GM12878 (cell line): ENCODE results near the gene LONRF2. TPM values are rescaled to one million over a fixed set of nuclear protein-coding genes. Genes with fewer than 3 reads are reported as not detected.

Source experiments
- ATAC-seq: fragments of 200-7000 bp; cut with Tn5 transposase; 3 replicates; pipeline ENCODE4 v1.9.1; 2020; ENCODE audit warnings: mild to moderate bottlenecking, moderate library complexity
- BruUV-seq: library from RNA; stranded (reverse); fragments of 400-500 nt; replicated peaks from 2 replicates; lab custom pipeline; 2021; lab: Mats Ljungman, UMichigan
- CTCF ChIA-PET: fragments of 300-600 bp; sonication (Branson Sonifier 250); formaldehyde crosslinking; extraction: SDS; loops from one replicate; lab custom pipeline; 2021; ENCODE audit warnings: inconsistent platforms; lab: Yijun Ruan, JAX
- POLR2A ChIA-PET: fragments of 350-600 bp; formaldehyde crosslinking; extraction: SDS; loops from one replicate; lab custom pipeline; 2021; ENCODE audit warnings: inconsistent platforms; lab: Charles Lee
- RAD21 ChIA-PET: fragments of 300-600 bp; sonication (Branson Sonifier 250); formaldehyde crosslinking; loops from one replicate; lab custom pipeline; 2023; ENCODE audit warnings: antibody characterized with exemption; ENCODE audit not compliant: unreplicated experiment; lab: Charles Lee
- SMC1A ChIA-PET: fragments of 300-600 bp; sonication (Branson Sonifier 250); formaldehyde crosslinking; loops from one replicate; lab custom pipeline; 2023; ENCODE audit not compliant: unreplicated experiment, uncharacterized antibody; lab: Charles Lee
- DNase-seq: peaks from one replicate; pipeline ENCODE4 v3.0.0-alpha.2; 2011; ENCODE audit warnings: low read depth, low spot score
- FAIRE-seq: peaks from 3 replicates; lab custom pipeline; 2011; peaks lifted over from hg19 to GRCh38; lab: Jason Lieb, UNC
- H2AFZ ChIP-seq: 2 replicates; pipeline ENCODE4 v1.6.0; 2011; ENCODE audit warnings: low read depth, low read length, control low read depth; ENCODE audit not compliant: control insufficient read depth
- H3K27ac ChIP-seq: 2 replicates; pipeline ENCODE4 v1.5.1; 2011; ENCODE audit warnings: control low read depth; ENCODE audit not compliant: control insufficient read depth, insufficient read depth
- H3K27me3 ChIP-seq, 2 experiments: replicated peaks in 1 of 2; 2 replicates each; pipeline versions ENCODE4 v1.6.0 to v1.6.1; 2011; ENCODE audit warnings: low read length in 1 of 2; ENCODE audit not compliant: control insufficient read depth in 2 of 2, insufficient read depth in 2 of 2
- H3K36me3 ChIP-seq, 2 experiments: 2 replicates each; pipeline ENCODE4 v1.5.1; 2011; ENCODE audit warnings: low read length in 1 of 2; ENCODE audit not compliant: control insufficient read depth in 2 of 2, insufficient read depth in 2 of 2
- H3K4me1 ChIP-seq: 2 replicates; pipeline ENCODE4 v1.6.1; 2011; ENCODE audit warnings: mild to moderate bottlenecking, low read length, moderate library complexity, mixed read lengths; ENCODE audit not compliant: control insufficient read depth, insufficient read depth
- H3K4me2 ChIP-seq: 2 replicates; pipeline ENCODE4 v1.6.0; 2011; ENCODE audit warnings: control low read depth; ENCODE audit not compliant: control insufficient read depth, insufficient read depth
- H3K4me3 ChIP-seq: fragments of 200-600 bp; sonication (generic); 2 replicates; pipeline ENCODE4 v1.5.1; 2016
- H3K79me2 ChIP-seq: 2 replicates; pipeline ENCODE4 v1.6.0; 2011; ENCODE audit warnings: low read length; ENCODE audit not compliant: control insufficient read depth, insufficient read depth
- H3K9ac ChIP-seq: 2 replicates; pipeline ENCODE4 v1.8.0; 2011; ENCODE audit warnings: low read length, control low read depth, mixed read lengths; ENCODE audit not compliant: control insufficient read depth, insufficient read depth
- H3K9me3 ChIP-seq: replicated peaks from 3 replicates; pipeline ENCODE4 v1.5.1; 2011; ENCODE audit warnings: mild to moderate bottlenecking, low read length; ENCODE audit not compliant: control insufficient read depth, insufficient read depth
- H4K20me1 ChIP-seq: 2 replicates; pipeline ENCODE4 v1.6.0; 2011; ENCODE audit not compliant: control insufficient read depth, insufficient read depth
- CBFB ChIP-seq: IDR thresholded peaks from 2 replicates; pipeline ENCODE4 v1.6.1; 2016; ENCODE audit warnings: antibody characterized with exemption, low read depth
- CREM ChIP-seq: IDR thresholded peaks from 2 replicates; pipeline ENCODE4 v1.6.1; 2014; ENCODE audit warnings: antibody characterized with exemption, low read depth
- FOXM1 ChIP-seq: IDR thresholded peaks from 2 replicates; pipeline ENCODE4 v1.6.1; 2012; ENCODE audit warnings: low read depth, mild to moderate bottlenecking, inconsistent platforms, low read length, moderate library complexity
- GATAD2B ChIP-seq: fragments of 450-650 bp; conservative IDR thresholded peaks from 2 replicates; pipeline ENCODE4 v1.6.1; 2017; ENCODE audit warnings: low read depth, mild to moderate bottlenecking, moderate library complexity
- IKZF1 ChIP-seq: fragments of 450-650 bp; conservative IDR thresholded peaks from 2 replicates; pipeline ENCODE4 v1.6.1; 2017; ENCODE audit warnings: antibody characterized with exemption, mild to moderate bottlenecking
- IRF4 ChIP-seq: IDR thresholded peaks from 2 replicates; pipeline ENCODE4 v1.6.1; 2011; ENCODE audit warnings: low read depth, low read length
- JUND ChIP-seq: IDR thresholded peaks from 2 replicates; pipeline ENCODE4 v1.6.1; 2012; ENCODE audit warnings: low read depth, mild to moderate bottlenecking, low read length, improper control_type of control experiment, moderate library complexity
- MYC ChIP-seq: IDR thresholded peaks from 2 replicates; pipeline ENCODE4 v1.6.1; 2011; ENCODE audit warnings: mild to moderate bottlenecking, low read length, moderate library complexity, inconsistent platforms; ENCODE audit not compliant: insufficient read depth, insufficient replicate concordance, insufficient read length, severe bottlenecking
- POLR2AphosphoS5 ChIP-seq: IDR thresholded peaks from 2 replicates; pipeline ENCODE4 v1.6.1; 2011; ENCODE audit warnings: mild to moderate bottlenecking, low read length, inconsistent platforms
- POU2F2 ChIP-seq: IDR thresholded peaks from 3 replicates; pipeline ENCODE4 v1.6.1; 2011; ENCODE audit warnings: low read depth, mild to moderate bottlenecking, low read length, borderline replicate concordance
- SMAD5 ChIP-seq: IDR thresholded peaks from 2 replicates; pipeline ENCODE4 v1.6.1; 2016; ENCODE audit warnings: antibody characterized with exemption, low read depth
- SMC3 ChIP-seq: IDR thresholded peaks from 2 replicates; pipeline ENCODE4 v1.6.1; 2011; ENCODE audit warnings: low read length, improper control_type of control experiment, borderline replicate concordance
- YBX1 ChIP-seq: fragments of 450-650 bp; IDR thresholded peaks from 2 replicates; pipeline ENCODE4 v1.6.1; 2016; ENCODE audit warnings: antibody characterized with exemption
- ZNF384 ChIP-seq: IDR thresholded peaks from 2 replicates; pipeline ENCODE4 v1.6.1; 2012; ENCODE audit warnings: low read depth, mild to moderate bottlenecking, low read length, improper control_type of control experiment, borderline replicate concordance
- WGBS: methylation state at CpG from one replicate; pipeline ENCODE4 v1.1.6; 2016; ENCODE audit warnings: low lambda C conversion rate; ENCODE audit not compliant: insufficient replicate concordance, insufficient coverage; ENCODE audit errors: missing lambda C conversion rate; 5-methylcytosine and 5-hydroxymethylcytosine counted together
- in situ Hi-C: fragments of 300-500 bp; cut with MboI; formaldehyde crosslinking; loops from 9 replicates; pipeline ENCODE4 v1.14.3; 2018; ENCODE audit warnings: mixed read lengths
- intact Hi-C: fragments of 100-400 bp; cut with micrococcal nuclease; formaldehyde crosslinking; loops from one replicate; pipeline ENCODE4 v1.14.2; 2022; ENCODE audit not compliant: unreplicated experiment
- polyA plus RNA-seq, 11 experiments: library from polyadenylated mRNA; depleted of rRNA in 4 of 11; unstranded in 6 of 11; stranded (reverse) in 5 of 11; fragments of >200 nt; fragmentation: Nextera tagmentation in 4 of 11; fragmentation: Illumina TruSeq in 1 of 11; extraction: Ambion mirVana in 4 of 11; extraction: Trizol in 1 of 11; gene quantifications; 1 replicate in 1 of 11; 2 replicates in 10 of 11; pipeline versions ENCODE4 v1.2.1 to v1.2.3, GENCODE V29; 2011 to 2016; ENCODE audit warnings: inconsistent platforms in 2 of 11, missing spikeins in 2 of 11, low read depth in 1 of 11
- total RNA-seq, 4 experiments: library from RNA; depleted of rRNA in 3 of 4; stranded (reverse); fragments of >200 nt in 3 of 4; fragmentation: Illumina TruSeq in 1 of 4; extraction: Trizol in 1 of 4; gene quantifications; 2 replicates each; pipeline versions ENCODE4 v1.2.1 to v1.2.3, GENCODE V29; 2013 to 2021
- TF ChIP-seq, protein P1 (sequence below): fragments of 150-350 bp; IDR thresholded peaks from 2 replicates; pipeline ENCODE4 v1.6.1; 2016; ENCODE audit warnings: low read depth, low read length
- TF ChIP-seq, protein P2 (sequence below): IDR thresholded peaks from 2 replicates; pipeline ENCODE4 v1.6.1; 2012; ENCODE audit warnings: low read depth, low read length, improper control_type of control experiment
- TF ChIP-seq, protein P3 (sequence below): fragments of 150-350 bp; IDR thresholded peaks from 2 replicates; pipeline ENCODE4 v1.6.1; 2014; ENCODE audit warnings: mild to moderate bottlenecking, low read depth, low read length
- TF ChIP-seq, protein P4 (sequence below): IDR thresholded peaks from 2 replicates; pipeline ENCODE4 v1.6.1; 2011; ENCODE audit warnings: borderline replicate concordance, low read depth, mild to moderate bottlenecking, moderate library complexity, mixed read lengths, low read length; ENCODE audit not compliant: insufficient read depth; ENCODE audit errors: extremely low read length

Gene LONRF2
- total and polyA plus RNA-seq, 10 of the 15 experiments (the other 5 are each of a cell fraction or from before 2014, with no cell fraction given) = under 0.01 to 0.04 (median 0.01) TPM; not detected in 4

DNA sequence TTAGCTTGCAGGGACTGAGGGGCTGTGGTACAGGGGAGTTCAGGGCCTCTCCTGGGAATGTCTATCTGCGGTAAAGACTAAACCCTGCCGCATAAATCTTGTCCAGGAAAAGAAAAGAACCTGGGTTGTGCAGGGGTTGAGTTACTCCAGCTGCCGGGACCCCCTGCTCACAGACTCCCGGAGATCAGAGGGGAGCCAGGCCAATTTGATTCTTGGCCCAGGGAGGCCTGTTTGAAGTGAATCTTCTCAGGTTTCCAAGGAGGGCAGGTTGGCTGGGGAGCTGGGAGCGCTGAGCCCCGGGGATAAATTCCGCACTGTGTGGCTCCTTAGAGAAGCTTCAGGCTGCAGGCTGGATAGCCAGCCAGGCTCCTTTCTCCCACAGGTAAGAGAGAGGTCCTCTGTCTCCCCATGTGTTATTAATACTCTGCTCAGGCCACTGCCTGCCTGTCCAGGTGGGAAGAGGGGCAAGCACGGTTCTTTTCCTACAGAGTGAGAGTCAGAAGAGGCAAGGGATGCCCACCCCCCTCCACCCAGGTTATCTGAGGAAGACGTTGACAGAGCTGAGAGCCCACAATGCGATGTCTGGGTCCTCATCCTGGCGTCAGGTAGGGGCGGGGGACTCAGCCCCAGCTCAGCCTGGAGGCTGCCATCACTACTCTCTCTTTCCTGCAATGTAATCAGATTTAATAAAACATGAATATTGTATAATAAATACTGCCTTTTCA, 82.7 kb downstream of the LONRF2 start:
- no peaks in the 10 kb centered on the region; the same call in 2 of the 3 replicates for H3K9me3 ChIP-seq
- peaks cover 18% of the 10 kb centered on the region for H3K4me1 ChIP-seq
- no peak for ATAC-seq
- in situ Hi-C loops = no loop called here
- no peak overlapping the region for H2AFZ ChIP-seq
- H3K9ac ChIP-seq = no peak overlapping the region
- TF ChIP-seq SMC3 = no peak
- TF ChIP-seq, protein P1, sequence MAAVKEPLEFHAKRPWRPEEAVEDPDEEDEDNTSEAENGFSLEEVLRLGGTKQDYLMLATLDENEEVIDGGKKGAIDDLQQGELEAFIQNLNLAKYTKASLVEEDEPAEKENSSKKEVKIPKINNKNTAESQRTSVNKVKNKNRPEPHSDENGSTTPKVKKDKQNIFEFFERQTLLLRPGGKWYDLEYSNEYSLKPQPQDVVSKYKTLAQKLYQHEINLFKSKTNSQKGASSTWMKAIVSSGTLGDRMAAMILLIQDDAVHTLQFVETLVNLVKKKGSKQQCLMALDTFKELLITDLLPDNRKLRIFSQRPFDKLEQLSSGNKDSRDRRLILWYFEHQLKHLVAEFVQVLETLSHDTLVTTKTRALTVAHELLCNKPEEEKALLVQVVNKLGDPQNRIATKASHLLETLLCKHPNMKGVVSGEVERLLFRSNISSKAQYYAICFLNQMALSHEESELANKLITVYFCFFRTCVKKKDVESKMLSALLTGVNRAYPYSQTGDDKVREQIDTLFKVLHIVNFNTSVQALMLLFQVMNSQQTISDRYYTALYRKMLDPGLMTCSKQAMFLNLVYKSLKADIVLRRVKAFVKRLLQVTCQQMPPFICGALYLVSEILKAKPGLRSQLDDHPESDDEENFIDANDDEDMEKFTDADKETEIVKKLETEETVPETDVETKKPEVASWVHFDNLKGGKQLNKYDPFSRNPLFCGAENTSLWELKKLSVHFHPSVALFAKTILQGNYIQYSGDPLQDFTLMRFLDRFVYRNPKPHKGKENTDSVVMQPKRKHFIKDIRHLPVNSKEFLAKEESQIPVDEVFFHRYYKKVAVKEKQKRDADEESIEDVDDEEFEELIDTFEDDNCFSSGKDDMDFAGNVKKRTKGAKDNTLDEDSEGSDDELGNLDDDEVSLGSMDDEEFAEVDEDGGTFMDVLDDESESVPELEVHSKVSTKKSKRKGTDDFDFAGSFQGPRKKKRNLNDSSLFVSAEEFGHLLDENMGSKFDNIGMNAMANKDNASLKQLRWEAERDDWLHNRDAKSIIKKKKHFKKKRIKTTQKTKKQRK = no peak
- no peak for TF ChIP-seq SMAD5
- TF ChIP-seq POU2F2 = no peak
- TF ChIP-seq, protein P2, sequence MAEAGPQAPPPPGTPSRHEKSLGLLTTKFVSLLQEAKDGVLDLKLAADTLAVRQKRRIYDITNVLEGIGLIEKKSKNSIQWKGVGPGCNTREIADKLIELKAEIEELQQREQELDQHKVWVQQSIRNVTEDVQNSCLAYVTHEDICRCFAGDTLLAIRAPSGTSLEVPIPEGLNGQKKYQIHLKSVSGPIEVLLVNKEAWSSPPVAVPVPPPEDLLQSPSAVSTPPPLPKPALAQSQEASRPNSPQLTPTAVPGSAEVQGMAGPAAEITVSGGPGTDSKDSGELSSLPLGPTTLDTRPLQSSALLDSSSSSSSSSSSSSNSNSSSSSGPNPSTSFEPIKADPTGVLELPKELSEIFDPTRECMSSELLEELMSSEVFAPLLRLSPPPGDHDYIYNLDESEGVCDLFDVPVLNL = no peak
- TF ChIP-seq YBX1 = no peak
- TF ChIP-seq IRF4 = no peak
- no peak for TF ChIP-seq GATAD2B
- no peak for TF ChIP-seq JUND
- no peak for TF ChIP-seq CBFB
- TF ChIP-seq IKZF1 = no peak
- TF ChIP-seq CREM = no peak
- no peak for TF ChIP-seq ZNF384
- no peak for TF ChIP-seq MYC
- TF ChIP-seq, protein P3, sequence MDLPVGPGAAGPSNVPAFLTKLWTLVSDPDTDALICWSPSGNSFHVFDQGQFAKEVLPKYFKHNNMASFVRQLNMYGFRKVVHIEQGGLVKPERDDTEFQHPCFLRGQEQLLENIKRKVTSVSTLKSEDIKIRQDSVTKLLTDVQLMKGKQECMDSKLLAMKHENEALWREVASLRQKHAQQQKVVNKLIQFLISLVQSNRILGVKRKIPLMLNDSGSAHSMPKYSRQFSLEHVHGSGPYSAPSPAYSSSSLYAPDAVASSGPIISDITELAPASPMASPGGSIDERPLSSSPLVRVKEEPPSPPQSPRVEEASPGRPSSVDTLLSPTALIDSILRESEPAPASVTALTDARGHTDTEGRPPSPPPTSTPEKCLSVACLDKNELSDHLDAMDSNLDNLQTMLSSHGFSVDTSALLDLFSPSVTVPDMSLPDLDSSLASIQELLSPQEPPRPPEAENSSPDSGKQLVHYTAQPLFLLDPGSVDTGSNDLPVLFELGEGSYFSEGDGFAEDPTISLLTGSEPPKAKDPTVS = no peak
- no peak for TF ChIP-seq FOXM1
- TF ChIP-seq POLR2AphosphoS5 = no peak
- TF ChIP-seq, protein P4, sequence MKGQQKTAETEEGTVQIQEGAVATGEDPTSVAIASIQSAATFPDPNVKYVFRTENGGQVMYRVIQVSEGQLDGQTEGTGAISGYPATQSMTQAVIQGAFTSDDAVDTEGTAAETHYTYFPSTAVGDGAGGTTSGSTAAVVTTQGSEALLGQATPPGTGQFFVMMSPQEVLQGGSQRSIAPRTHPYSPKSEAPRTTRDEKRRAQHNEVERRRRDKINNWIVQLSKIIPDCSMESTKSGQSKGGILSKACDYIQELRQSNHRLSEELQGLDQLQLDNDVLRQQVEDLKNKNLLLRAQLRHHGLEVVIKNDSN = no peak
- H3K36me3 ChIP-seq = no peaks in the 10 kb centered on the region
- H3K4me3 ChIP-seq = no peak overlapping the region
- WGBS = 61% methylated on average over 12 of the region's 12 CpGs
- ChIA-PET POLR2A (no interaction called here), RAD21 (no interaction called here), SMC1A (no interaction called here), CTCF (no interaction called here)
- FAIRE-seq = no peak
- no peak overlapping the region for H3K27ac ChIP-seq
- peaks cover 4% of the 10 kb centered on the region; the same call in 1 of the 2 replicates for H4K20me1 ChIP-seq
- DNase-seq = no peak
- H3K4me2 ChIP-seq = no peak overlapping the region
- intact Hi-C loops = loop anchor here (10.0 kb wide), 2 partner anchors 425 to 505 kb away; no protein-coding TSS in a partner anchor
- BruUV-seq = no TSS peak
- peaks cover 2 to 5% of the 10 kb centered on the region in 2 experiments; a peak in 1 of 4 replicates for H3K27me3 ChIP-seq
- no peaks in the 10 kb centered on the region for H3K79me2 ChIP-seq
